IPS-18c (cell line): ENCODE measurements around the gene RGS16.
"Not testable (repeated sequence)": the region's sequence is repeated elsewhere in the genome, so short reads cannot be mapped to it uniquely, and the experiment has no call there.

Experiments
- H3K4me3 ChIP-seq: 2 replicates; pipeline ENCODE4 v1.7.0; 2013; ENCODE audit warnings: low read depth, mild to moderate bottlenecking, low read length, moderate library complexity; ENCODE audit not compliant: insufficient read depth
- H3K9me3 ChIP-seq: one replicate; pipeline ENCODE4 v1.6.1; 2013; ENCODE audit warnings: mild to moderate bottlenecking, low read length, moderate library complexity; ENCODE audit not compliant: control insufficient read depth, insufficient read depth

Gene RGS16

GRCh38 chr1:182632441-182632857 is 28.3 kb upstream of the RGS16 start:
- H3K9me3 ChIP-seq, H3K4me3 ChIP-seq: not testable (repeated sequence)

DNA sequence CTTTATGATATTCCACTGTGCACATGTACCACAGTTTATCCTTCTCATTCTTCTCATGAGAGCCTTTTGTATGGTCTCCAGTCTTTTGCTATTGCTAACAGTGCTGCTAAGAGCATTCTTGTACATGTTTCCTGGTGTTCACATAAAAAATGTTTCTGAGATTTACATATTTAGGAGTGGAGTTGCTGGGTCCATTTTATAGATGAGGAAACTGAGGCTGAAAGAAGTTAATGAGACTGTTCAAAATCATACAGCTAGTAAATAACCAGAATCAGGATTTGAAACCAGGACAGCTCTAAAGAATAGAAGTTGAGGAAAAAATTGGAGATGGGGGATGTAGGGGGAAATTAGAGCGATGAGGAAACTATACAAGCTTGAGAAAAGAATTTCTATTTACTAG is 27.8 kb upstream of the RGS16 start:
- H3K4me3 ChIP-seq, result no peak overlapping the region
- H3K9me3 ChIP-seq, result no peaks in the 10 kb centered on the region

DNA sequence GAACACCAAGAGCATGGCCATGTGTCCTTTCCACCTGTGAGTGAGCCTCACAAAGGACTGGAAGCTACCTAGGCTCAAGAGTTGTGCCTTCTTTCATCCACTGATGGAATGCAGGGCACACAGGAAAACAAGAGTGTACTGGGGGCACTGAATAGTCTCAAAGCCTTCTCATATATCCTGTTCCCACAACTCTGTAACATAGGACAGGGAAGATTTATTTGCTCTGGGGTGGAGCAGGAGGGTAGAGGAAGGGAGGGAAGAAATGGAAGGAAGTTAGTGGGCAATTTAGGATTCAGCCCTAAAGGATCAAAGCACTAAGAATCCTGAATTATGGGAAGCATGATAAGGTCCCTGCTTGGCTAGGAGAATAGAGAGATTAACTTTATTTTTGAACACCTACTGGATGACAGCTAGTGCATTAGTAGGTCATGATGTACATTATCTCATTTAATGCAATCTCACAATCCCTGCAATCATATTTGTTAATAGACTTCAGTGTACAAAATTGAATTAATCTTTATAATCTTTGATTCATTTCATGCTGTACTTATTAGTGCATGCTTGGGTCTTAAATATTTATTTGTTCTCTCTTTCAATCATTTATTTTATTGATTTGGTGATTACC is 27.0 kb upstream of the RGS16 start:
- no peak overlapping the region for H3K4me3 ChIP-seq
- no peaks in the 10 kb centered on the region for H3K9me3 ChIP-seq

DNA sequence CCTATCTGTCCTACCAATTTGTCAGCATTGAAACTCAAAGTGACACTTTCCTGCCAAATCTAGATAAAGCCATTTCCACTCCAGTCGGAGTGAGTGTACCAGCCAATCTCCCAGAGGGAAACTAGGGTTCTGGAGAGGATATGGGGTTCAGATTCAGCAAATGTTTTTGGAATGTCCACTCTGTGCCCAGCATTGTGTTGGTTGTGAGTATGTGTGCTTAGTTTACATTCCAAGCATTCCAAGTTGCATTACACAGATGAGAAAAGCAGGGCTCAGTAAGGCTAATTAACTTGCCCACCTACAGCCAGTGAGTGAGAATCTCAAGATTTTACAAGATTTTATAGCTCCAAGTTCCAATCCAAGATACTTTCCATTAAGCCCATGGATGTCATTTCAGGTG is 26.4 kb upstream of the RGS16 start:
- Histone ChIP-seq H3K9me3 (no peaks in the 10 kb centered on the region), H3K4me3 (no peak overlapping the region)

DNA sequence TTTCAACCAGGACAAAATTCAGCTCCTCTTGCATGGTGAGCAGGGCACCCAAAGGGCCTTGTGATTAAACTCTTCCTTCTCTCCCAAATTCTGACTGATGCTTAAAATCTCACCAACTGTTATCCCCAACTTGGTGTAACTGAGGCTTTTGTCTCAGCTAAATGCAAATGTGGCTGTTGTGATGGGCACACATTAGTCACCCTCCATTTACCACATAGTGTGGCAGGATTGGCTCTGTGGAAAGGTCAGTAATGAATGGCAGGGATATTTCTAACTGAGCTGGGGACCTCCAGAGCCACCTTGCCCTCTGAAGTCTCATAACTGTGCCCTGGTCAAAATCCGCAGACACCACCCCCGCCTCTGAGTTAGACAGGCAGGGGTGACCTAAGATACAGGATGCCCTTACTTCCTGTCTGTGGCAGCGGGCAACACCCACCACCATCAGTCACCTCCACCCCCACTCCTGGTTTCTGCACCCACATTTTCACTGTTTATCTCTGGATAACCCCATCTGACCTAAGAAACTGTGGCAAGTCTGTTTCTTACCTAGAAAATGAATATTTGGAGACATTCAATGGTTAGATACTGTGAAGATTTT is 25.4 kb upstream of the RGS16 start:
- H3K9me3 ChIP-seq, result no peaks in the 10 kb centered on the region
- no peak overlapping the region for H3K4me3 ChIP-seq

DNA sequence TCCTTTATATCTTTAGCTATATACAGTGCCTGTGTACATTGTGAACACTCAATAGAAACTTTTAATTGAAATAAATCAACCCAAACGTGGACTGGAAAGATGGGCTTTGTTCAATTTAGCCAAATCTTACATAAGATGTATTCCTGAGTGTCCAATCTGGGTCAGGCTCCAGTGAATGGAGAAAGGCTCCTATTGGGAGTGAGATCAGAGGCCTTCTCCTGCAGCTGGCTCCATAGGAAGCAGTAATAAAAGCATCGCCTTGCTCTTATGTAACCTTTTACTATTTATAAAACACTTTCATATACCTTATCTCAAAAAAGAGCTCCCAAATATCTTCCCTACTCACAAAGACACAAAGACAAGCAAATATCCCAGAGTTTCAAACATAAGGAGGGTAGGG is 24.9 kb upstream of the RGS16 start:
- H3K4me3 ChIP-seq, result no peak overlapping the region
- H3K9me3 ChIP-seq, result no peaks in the 10 kb centered on the region

DNA sequence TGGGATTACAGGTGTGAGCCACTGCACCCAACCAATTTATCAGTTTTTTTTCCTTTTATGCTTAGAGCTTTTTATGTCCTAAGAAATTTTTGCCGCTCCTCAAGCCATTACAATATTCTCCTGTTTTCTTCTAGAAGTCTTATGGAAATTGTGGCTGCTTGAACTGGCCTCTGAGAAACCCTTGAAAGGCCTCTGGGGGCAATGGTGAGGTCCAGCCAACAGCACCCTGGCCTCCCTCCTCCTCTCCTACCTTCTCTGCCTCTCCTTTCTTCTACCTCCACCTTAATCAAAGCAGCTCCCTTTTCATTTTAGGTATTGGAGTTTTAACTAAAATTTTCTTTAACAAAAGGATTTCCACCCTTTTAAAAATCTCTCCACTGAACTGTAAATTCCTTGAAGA is 24.5 kb upstream of the RGS16 start:
- no peak overlapping the region for H3K4me3 ChIP-seq

GRCh38 chr1:182627622-182628021 is 23.4 kb upstream of the RGS16 start:
- Histone ChIP-seq H3K9me3 (no peaks in the 10 kb centered on the region), H3K4me3 (no peak overlapping the region)

More for the DNA sequence above, 24.5 kb upstream of the RGS16 start:
- H3K9me3 ChIP-seq, result no peaks in the 10 kb centered on the region

DNA sequence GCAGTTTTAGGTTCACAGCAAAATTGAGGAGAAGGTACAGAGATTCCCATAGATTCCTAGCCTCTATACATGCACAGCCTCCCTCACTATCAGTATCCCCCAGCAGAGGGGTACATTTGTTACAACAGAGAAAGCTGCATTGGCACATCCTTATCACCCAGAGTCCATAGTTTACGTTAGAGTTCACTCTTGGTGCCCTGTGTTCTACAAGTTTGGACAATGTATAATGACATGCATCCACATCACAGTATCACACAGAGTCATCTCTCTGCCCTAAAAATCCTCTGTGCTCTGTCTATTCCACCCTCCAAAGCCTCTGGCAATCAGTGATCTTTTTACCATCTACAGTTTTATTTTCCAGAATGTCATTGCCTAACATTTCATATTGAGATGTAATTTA is 22.3 kb upstream of the RGS16 start:
- Histone ChIP-seq H3K4me3 (no peak overlapping the region), H3K9me3 (no peaks in the 10 kb centered on the region)

DNA sequence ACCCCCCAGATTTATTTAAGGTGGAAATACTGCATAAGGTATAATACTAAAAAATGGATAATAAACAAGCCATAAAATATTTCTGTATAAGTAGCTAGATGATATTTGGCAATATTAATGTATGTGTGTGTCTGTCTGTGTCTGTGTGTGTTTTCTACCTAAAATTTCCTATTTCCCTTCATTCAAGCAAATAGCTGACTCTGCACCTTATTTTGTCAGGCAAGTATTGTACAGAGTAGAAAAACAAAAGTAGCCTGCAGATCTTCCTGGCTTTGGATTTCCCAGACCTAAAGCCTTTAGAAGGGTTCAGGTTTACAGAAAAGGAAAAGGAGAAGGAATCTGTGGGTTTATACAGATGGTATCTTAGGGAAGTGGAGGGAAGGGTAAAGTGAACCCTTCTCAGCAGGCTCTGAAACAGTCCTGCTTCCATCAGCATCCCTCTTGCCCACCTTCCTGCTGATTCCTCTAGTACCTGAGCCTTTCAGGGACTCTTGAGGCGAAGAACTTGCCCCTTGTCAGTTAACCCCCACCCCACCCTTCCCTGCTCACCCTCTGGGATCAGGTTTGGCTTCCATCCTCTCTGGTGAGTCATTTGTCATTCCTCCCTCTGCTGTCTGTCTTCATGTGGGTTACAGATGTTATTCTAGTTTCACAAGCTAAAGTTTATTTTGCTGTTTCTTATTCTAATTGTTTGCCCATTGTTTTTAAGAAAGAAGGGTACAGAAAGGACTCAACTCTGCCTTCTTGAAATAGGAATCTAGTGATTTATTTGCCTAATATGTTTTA is 21.7 kb upstream of the RGS16 start:
- no peaks in the 10 kb centered on the region for H3K9me3 ChIP-seq
- H3K4me3 ChIP-seq, result no peak overlapping the region

GRCh38 chr1:182625024-182625423 is 20.8 kb upstream of the RGS16 start:
- no peaks in the 10 kb centered on the region for H3K9me3 ChIP-seq
- H3K4me3 ChIP-seq, result no peak overlapping the region

- Histone ChIP-seq H3K9me3 (no peaks in the 10 kb centered on the region), H3K4me3 (no peak overlapping the region)
Observed at GRCh38 chr1:182624577-182624976, 20.4 kb upstream of the RGS16 start.

GRCh38 chr1:182622901-182623528 is 18.8 kb upstream of the RGS16 start:
- H3K9me3 ChIP-seq, result no peaks in the 10 kb centered on the region
- H3K4me3 ChIP-seq, result no peak overlapping the region

DNA sequence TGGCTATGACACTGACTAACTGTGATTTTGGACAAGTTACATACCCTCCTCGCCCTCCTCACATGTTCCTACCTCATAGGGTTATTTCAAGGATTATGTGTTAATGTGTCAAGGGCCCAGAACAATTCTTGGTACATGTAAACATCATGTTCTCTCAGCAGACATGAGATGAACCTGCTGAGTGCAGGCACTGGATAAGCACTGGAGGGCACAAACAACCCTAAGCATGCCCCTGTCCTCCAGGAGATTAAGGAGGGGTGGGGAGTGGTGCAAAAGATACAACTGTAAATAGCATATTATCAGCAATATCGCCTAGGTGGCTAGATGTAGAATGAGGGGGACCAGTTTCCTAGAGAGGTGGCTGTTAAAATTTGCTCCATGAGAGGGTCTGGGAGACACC is 17.7 kb upstream of the RGS16 start:
- no peak overlapping the region for H3K4me3 ChIP-seq
- H3K9me3 ChIP-seq, result no peaks in the 10 kb centered on the region

DNA sequence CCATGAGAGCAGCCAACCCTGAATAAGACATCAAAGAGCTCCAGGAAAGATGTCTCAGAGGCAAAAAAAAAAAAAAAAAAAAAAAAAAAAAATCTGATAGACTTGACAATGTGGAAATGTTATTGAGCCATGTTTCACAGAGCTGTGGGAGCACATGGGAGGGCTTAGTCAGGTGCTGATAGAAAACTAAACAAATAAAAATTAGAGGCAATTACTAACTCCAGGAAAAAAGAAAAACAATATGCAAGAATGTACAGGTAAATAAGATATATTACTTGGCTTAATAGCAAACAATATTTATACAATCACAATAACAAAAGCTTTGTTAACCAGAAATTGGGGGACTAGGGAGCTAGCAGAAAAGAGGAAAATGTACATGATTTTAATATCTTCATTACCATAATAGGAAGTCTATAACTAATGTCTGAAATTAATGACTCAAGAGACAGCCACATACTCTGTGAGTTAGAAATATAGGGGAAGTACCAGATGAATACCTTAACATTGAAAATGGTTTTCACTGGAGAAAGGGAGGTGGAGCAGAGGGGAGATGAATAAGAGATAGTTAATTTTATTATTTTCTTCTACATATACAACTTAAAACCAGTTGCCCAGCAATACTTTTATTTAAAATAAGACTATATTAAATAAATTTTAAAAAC is 16.9 kb upstream of the RGS16 start:
- Histone ChIP-seq H3K4me3 (no peak overlapping the region), H3K9me3 (no peaks in the 10 kb centered on the region)

DNA sequence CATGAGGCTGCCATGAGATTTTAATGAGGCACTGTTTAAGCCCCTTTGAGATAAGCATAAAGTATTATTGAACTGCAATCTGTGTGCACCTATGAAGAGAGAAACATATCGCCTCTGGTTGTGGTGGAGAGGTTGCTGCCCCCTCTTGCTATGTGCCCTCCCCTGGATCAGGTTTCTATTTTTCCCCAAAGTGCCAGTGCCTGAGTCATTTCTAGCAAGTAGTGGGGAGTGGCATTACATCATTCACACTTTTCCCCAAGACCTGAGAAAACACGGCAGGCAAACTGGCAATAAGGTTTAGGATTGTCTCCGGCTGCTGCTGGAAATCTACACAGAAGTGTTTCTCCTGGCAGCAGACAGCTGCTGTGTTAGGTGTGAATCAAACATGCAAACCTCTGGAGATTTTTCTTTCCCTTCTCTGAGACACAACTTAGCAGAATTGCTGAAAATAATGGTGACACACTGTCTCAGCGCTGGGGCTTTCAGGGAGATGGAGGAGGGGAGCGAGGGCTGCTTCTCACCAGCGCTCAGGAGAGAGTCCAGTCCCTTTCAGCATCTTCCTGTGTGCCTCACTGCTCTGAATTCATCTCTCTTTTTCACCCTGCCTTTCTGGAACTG is 13.7 kb upstream of the RGS16 start:
- Histone ChIP-seq H3K9me3 (no peaks in the 10 kb centered on the region), H3K4me3 (no peak overlapping the region)

- Histone ChIP-seq H3K9me3 (no peaks in the 10 kb centered on the region), H3K4me3 (no peak overlapping the region)
Observed at GRCh38 chr1:182617014-182617429, 12.8 kb upstream of the RGS16 start.
